Inferior parietal cortex (tissue), 1 donor: ENCODE measurements around the gene MRPL50.

Experiments used
- DNase-seq: peaks from one replicate; pipeline ENCODE4 v3.0.0-alpha.2; 2016; ENCODE audit errors: extremely low spot score

Gene MRPL50

GRCh38 chr9:101375546-101375945, 22.9 kb downstream of the MRPL50 start:
- no peak for DNase-seq

- DNase-seq: no peak
These were observed 25.9 kb downstream of the MRPL50 start for GRCh38 chr9:101372327-101373118.

GRCh38 chr9:101371813-101372212, 26.6 kb downstream of the MRPL50 start:
- no peak for DNase-seq

GRCh38 chr9:101369884-101370531, 28.4 kb downstream of the MRPL50 start:
- no peak for DNase-seq

- DNase-seq: no peak
These were observed 29.1 kb downstream of the MRPL50 start for GRCh38 chr9:101369286-101369685.

GRCh38 chr9:101367323-101367722, 31.1 kb downstream of the MRPL50 start:
- DNase-seq: no peak

- no peak for DNase-seq
These were observed 32.2 kb downstream of the MRPL50 start for GRCh38 chr9:101366038-101366756.

- DNase-seq: no peak
These were observed 33.2 kb downstream of the MRPL50 start for GRCh38 chr9:101365181-101365580.

GRCh38 chr9:101362450-101362849, 36.0 kb downstream of the MRPL50 start:
- no peak for DNase-seq

- no peak for DNase-seq
These were observed 37.8 kb downstream of the MRPL50 start for GRCh38 chr9:101360647-101361046.

GRCh38 chr9:101359679-101360078, 38.7 kb downstream of the MRPL50 start:
- no peak for DNase-seq

- no peak for DNase-seq
These were observed 41.8 kb downstream of the MRPL50 start for GRCh38 chr9:101356619-101357018.

- no peak for DNase-seq
These were observed 43.4 kb downstream of the MRPL50 start for GRCh38 chr9:101354765-101355708.

- DNase-seq: no peak
These were observed 44.2 kb downstream of the MRPL50 start for GRCh38 chr9:101354143-101354764.

GRCh38 chr9:101353683-101354082, 44.7 kb downstream of the MRPL50 start:
- no peak for DNase-seq

GRCh38 chr9:101352892-101353463, 45.4 kb downstream of the MRPL50 start:
- DNase-seq: no peak

- no peak for DNase-seq
These were observed 48.1 kb downstream of the MRPL50 start for GRCh38 chr9:101350285-101350684.

GRCh38 chr9:101342595-101342994, 55.8 kb downstream of the MRPL50 start:
- DNase-seq: no peak

GRCh38 chr9:101341958-101342357, 56.5 kb downstream of the MRPL50 start:
- no peak for DNase-seq
